GM10847 (cell line): ENCODE data around the gene RAF1.

Source experiments
- POLR2A ChIP-seq: IDR thresholded peaks from 2 replicates; pipeline ENCODE4 v1.6.1; 2011; ENCODE audit not compliant: insufficient read length; ENCODE audit errors: extremely low read depth

The RAF1 gene

GRCh38 chr3:12586403-12586802 is 77.5 kb downstream of the RAF1 start:
- no peak for TF ChIP-seq POLR2A

GRCh38 chr3:12585970-12586369 is 77.9 kb downstream of the RAF1 start:
- TF ChIP-seq POLR2A = no peak

- TF ChIP-seq POLR2A = no peak
Measured at GRCh38 chr3:12585181-12585580, 78.7 kb downstream of the RAF1 start.

- TF ChIP-seq POLR2A = no peak
Measured at GRCh38 chr3:12584083-12584482, 79.8 kb downstream of the RAF1 start.

- no peak for TF ChIP-seq POLR2A
Measured at GRCh38 chr3:12583280-12583679, 80.6 kb downstream of the RAF1 start.

GRCh38 chr3:12582730-12583129 is 81.2 kb downstream of the RAF1 start:
- TF ChIP-seq POLR2A = no peak

- TF ChIP-seq POLR2A = no peak
Measured at GRCh38 chr3:12579905-12580304, 84.0 kb downstream of the RAF1 start.

GRCh38 chr3:12579456-12579855 is 84.5 kb downstream of the RAF1 start:
- TF ChIP-seq POLR2A = no peak

- no peak for TF ChIP-seq POLR2A
Measured at GRCh38 chr3:12578742-12579141, 85.2 kb downstream of the RAF1 start.

- TF ChIP-seq POLR2A = no peak
Measured at GRCh38 chr3:12577379-12577778, 86.5 kb downstream of the RAF1 start.

GRCh38 chr3:12574661-12575060 is 89.3 kb downstream of the RAF1 start:
- TF ChIP-seq POLR2A = no peak

- TF ChIP-seq POLR2A = no peak
Measured at GRCh38 chr3:12574131-12574530, 89.8 kb downstream of the RAF1 start.

GRCh38 chr3:12571986-12572385 is 91.9 kb downstream of the RAF1 start:
- TF ChIP-seq POLR2A = no peak

- TF ChIP-seq POLR2A = no peak
Measured at GRCh38 chr3:12569836-12570235, 94.1 kb downstream of the RAF1 start.

GRCh38 chr3:12568747-12569146 is 95.2 kb downstream of the RAF1 start:
- TF ChIP-seq POLR2A = no peak

GRCh38 chr3:12566976-12567375 is 96.9 kb downstream of the RAF1 start:
- no peak for TF ChIP-seq POLR2A

GRCh38 chr3:12562451-12562850 is 101.5 kb downstream of the RAF1 start:
- TF ChIP-seq POLR2A = no peak

GRCh38 chr3:12561397-12561796 is 102.5 kb downstream of the RAF1 start:
- TF ChIP-seq POLR2A = no peak
